Neural cell (in vitro differentiated cells): ENCODE data around the gene RALGPS2. TPM values are rescaled to one million over a fixed set of nuclear protein-coding genes. Genes with fewer than 3 reads are reported as not detected.

Experiments
- H2AFZ ChIP-seq: fragments of 200-600, 300-800 bp; sonication (generic), shearing (Covaris generic); 2 replicates; pipeline ENCODE4 v1.6.0; 2014; ENCODE audit warnings: low read depth, mild to moderate bottlenecking, antibody characterized with exemption, low read length, moderate library complexity
- H3F3A ChIP-seq: fragments of 200-600 bp; shearing (Covaris generic); 2 replicates; pipeline ENCODE4 v1.6.1; 2016; ENCODE audit warnings: mild to moderate bottlenecking, moderate library complexity, mixed read lengths, antibody characterized with exemption, low read length; ENCODE audit not compliant: insufficient read depth, poor library complexity, severe bottlenecking
- H3K27ac ChIP-seq: fragments of 200-600, 300-800 bp; sonication (generic), shearing (Covaris generic); 2 replicates; pipeline ENCODE4 v1.5.1; 2014; ENCODE audit warnings: mild to moderate bottlenecking, low read length, moderate library complexity
- H3K27me3 ChIP-seq: fragments of 300-800, 200-600 bp; sonication (generic), shearing (Covaris generic); 2 replicates; pipeline ENCODE4 v1.6.0; 2014; ENCODE audit warnings: mild to moderate bottlenecking, low read depth, low read length, moderate library complexity; ENCODE audit not compliant: insufficient read depth
- H3K36me3 ChIP-seq: fragments of 300-800, 200-600 bp; sonication (generic), shearing (Covaris generic); 2 replicates; pipeline ENCODE4 v1.5.1; 2014; ENCODE audit warnings: mild to moderate bottlenecking, antibody characterized with exemption, low read length, moderate library complexity; ENCODE audit not compliant: insufficient read depth
- H3K4me2 ChIP-seq: fragments of 300-800, 200-600 bp; sonication (generic), shearing (Covaris generic); 2 replicates; pipeline ENCODE4 v1.6.0; 2014; ENCODE audit warnings: mild to moderate bottlenecking, low read length
- H3K4me3 ChIP-seq: fragments of 300-800, 200-600 bp; sonication (generic), shearing (Covaris generic); 2 replicates; pipeline ENCODE4 v1.5.1; 2014; ENCODE audit warnings: mild to moderate bottlenecking, low read length, moderate library complexity
- H3K79me2 ChIP-seq: fragments of 200-600 bp; shearing (Covaris generic); replicated peaks from 2 replicates; pipeline ENCODE4 v1.6.0; 2014; ENCODE audit warnings: mild to moderate bottlenecking, low read length, moderate library complexity; ENCODE audit not compliant: insufficient read depth
- H3K9ac ChIP-seq: fragments of 300-800, 200-600 bp; sonication (generic), shearing (Covaris generic); 2 replicates; pipeline ENCODE4 v1.6.1; 2016; ENCODE audit warnings: mild to moderate bottlenecking, low read length, mixed read lengths
- H3K9me2 ChIP-seq: fragments of 200-600 bp; shearing (Covaris generic); 2 replicates; pipeline ENCODE4 v1.6.1; 2016; ENCODE audit warnings: mild to moderate bottlenecking, low read length, mixed read lengths; ENCODE audit not compliant: insufficient read depth
- H3K9me3 ChIP-seq: fragments of 200-600, 300-800 bp; sonication (generic), shearing (Covaris generic); 2 replicates; pipeline ENCODE4 v1.6.1; 2016; ENCODE audit warnings: mild to moderate bottlenecking, mixed run types, low read length, moderate library complexity, mixed read lengths
- H4K20me1 ChIP-seq: fragments of 200-600 bp; shearing (Covaris generic); 2 replicates; pipeline ENCODE4 v1.6.1; 2016; ENCODE audit warnings: mild to moderate bottlenecking, mixed run types; ENCODE audit not compliant: insufficient read depth
- EP300 ChIP-seq: fragments of 450-650 bp; conservative IDR thresholded peaks from 2 replicates; pipeline ENCODE4 v1.6.1; 2014; ENCODE audit warnings: antibody characterized with exemption, mild to moderate bottlenecking, moderate library complexity; ENCODE audit not compliant: poor library complexity, severe bottlenecking
- EZH2 ChIP-seq: fragments of 200-600, 300-800 bp; shearing (Covaris generic), sonication (generic); IDR thresholded peaks from 2 replicates; pipeline ENCODE4 v1.6.1; 2014; ENCODE audit warnings: antibody characterized with exemption, low read length, borderline replicate concordance, mild to moderate bottlenecking; ENCODE audit not compliant: insufficient read depth, poor library complexity, severe bottlenecking
- MXI1 ChIP-seq: fragments of 450-650 bp; conservative IDR thresholded peaks from 2 replicates; pipeline ENCODE4 v1.6.1; 2014; ENCODE audit warnings: antibody characterized with exemption, mild to moderate bottlenecking; ENCODE audit not compliant: poor library complexity, severe bottlenecking
- POLR2AphosphoS5 ChIP-seq: IDR thresholded peaks from 2 replicates; pipeline ENCODE4 v1.6.1; 2012
- RAD21 ChIP-seq: fragments of 450-650 bp; conservative IDR thresholded peaks from 2 replicates; pipeline ENCODE4 v1.6.1; 2014; ENCODE audit warnings: antibody characterized with exemption, mild to moderate bottlenecking, moderate library complexity
- SMC3 ChIP-seq: fragments of 450-650 bp; conservative IDR thresholded peaks from 2 replicates; pipeline ENCODE4 v1.6.1; 2014; ENCODE audit warnings: antibody characterized with exemption, mild to moderate bottlenecking, moderate library complexity; ENCODE audit not compliant: poor library complexity
- TAF1 ChIP-seq: IDR thresholded peaks from 2 replicates; pipeline ENCODE4 v1.6.1; 2012; ENCODE audit warnings: low read depth
- polyA plus RNA-seq: library from polyadenylated mRNA; depleted of rRNA; stranded (reverse); fragments of >200 nt; gene quantifications from 2 replicates; pipeline ENCODE4 v1.2.3, GENCODE V29; 2014
- TF ChIP-seq, protein P1 (sequence below): IDR thresholded peaks from 2 replicates; pipeline ENCODE4 v1.6.1; 2012; ENCODE audit warnings: borderline replicate concordance
- TF ChIP-seq, protein P2 (sequence below): fragments of 450-650 bp; IDR thresholded peaks from 2 replicates; pipeline ENCODE4 v1.5.1; 2014; ENCODE audit warnings: antibody characterized with exemption, mild to moderate bottlenecking, moderate library complexity; ENCODE audit not compliant: poor library complexity, severe bottlenecking

RALGPS2 gene
- polyA plus RNA-seq, 1 donor from 2014 or later, result 26.6 TPM

DNA sequence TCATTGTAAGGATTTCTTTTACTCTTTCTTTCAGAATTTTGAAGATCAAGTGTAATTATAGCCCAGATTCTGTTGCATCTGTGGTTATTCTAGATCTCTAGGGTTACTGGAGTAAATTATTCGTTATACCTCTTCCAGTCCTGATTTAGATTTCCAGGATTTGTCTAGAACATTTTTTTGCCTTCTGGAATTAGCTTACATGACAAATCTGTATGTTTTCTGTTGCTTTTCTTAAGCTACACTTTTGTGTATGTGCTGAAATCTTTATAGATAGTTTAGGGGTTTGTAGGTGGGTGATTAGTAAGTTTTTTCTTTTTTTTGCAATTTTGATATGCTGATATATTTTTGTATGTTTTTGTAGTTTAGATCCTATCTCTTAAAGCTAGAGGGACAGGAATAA, 13.7 kb downstream of the RALGPS2 start:
- peaks cover 3% of the 10 kb centered on the region for H3K9me3 ChIP-seq
- H3K79me2 ChIP-seq, result peaks cover 6% of the 10 kb centered on the region
- H3K4me3 ChIP-seq, result no peak overlapping the region
- TF ChIP-seq EP300, result no peak
- no peak for TF ChIP-seq EZH2
- TF ChIP-seq MXI1, result no peak
- TF ChIP-seq TAF1, result no peak
- TF ChIP-seq, protein P1, sequence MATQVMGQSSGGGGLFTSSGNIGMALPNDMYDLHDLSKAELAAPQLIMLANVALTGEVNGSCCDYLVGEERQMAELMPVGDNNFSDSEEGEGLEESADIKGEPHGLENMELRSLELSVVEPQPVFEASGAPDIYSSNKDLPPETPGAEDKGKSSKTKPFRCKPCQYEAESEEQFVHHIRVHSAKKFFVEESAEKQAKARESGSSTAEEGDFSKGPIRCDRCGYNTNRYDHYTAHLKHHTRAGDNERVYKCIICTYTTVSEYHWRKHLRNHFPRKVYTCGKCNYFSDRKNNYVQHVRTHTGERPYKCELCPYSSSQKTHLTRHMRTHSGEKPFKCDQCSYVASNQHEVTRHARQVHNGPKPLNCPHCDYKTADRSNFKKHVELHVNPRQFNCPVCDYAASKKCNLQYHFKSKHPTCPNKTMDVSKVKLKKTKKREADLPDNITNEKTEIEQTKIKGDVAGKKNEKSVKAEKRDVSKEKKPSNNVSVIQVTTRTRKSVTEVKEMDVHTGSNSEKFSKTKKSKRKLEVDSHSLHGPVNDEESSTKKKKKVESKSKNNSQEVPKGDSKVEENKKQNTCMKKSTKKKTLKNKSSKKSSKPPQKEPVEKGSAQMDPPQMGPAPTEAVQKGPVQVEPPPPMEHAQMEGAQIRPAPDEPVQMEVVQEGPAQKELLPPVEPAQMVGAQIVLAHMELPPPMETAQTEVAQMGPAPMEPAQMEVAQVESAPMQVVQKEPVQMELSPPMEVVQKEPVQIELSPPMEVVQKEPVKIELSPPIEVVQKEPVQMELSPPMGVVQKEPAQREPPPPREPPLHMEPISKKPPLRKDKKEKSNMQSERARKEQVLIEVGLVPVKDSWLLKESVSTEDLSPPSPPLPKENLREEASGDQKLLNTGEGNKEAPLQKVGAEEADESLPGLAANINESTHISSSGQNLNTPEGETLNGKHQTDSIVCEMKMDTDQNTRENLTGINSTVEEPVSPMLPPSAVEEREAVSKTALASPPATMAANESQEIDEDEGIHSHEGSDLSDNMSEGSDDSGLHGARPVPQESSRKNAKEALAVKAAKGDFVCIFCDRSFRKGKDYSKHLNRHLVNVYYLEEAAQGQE, result no peak
- TF ChIP-seq RAD21, result no peak
- no peak for TF ChIP-seq POLR2AphosphoS5
- no peak overlapping the region for H2AFZ ChIP-seq
- no peaks in the 10 kb centered on the region for H3K27me3 ChIP-seq
- H3K9ac ChIP-seq, result no peak overlapping the region
- peaks cover 9% of the 10 kb centered on the region for H3K36me3 ChIP-seq
- H3K27ac ChIP-seq, result no peak overlapping the region
- H4K20me1 ChIP-seq, result no peaks in the 10 kb centered on the region
- H3K4me2 ChIP-seq, result no peak overlapping the region
- no peaks in the 10 kb centered on the region for H3F3A ChIP-seq
- H3K9me2 ChIP-seq, result no peaks in the 10 kb centered on the region

DNA sequence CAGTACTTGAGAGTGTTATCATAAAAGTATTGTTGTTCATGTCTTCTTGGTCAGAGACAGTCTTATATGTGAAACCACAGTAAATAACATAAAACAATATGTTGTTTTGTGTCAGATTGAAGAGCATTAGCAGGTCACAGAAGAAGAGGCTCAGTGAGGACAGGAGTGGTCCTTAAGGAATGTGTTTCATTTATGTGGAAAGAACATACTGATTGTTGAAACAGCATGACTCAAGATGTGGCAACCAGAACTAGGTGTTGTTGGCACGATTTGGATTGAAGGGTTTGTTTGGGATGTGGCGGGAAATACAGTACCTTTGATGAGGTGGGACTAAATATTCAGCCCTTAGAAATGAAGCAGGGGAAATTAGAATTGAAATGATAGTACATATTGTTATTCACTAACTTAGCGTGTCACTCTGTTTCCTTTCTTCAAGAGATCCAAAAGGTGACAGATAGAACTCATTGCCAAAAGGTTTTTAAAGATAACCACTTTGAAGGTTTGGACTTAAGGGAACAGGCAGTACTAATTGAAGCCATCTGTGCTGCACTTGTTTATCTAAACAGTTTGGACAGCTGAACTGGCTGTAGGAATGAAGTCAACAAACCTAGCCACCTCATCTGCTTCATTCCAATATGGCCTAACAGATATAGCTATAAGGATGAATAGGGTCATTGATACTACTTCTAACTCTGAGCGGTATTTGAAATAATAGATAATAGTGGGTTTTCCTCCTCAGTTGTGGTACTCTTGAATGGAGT, 14.4 kb downstream of the RALGPS2 start:
- TF ChIP-seq, protein P2, sequence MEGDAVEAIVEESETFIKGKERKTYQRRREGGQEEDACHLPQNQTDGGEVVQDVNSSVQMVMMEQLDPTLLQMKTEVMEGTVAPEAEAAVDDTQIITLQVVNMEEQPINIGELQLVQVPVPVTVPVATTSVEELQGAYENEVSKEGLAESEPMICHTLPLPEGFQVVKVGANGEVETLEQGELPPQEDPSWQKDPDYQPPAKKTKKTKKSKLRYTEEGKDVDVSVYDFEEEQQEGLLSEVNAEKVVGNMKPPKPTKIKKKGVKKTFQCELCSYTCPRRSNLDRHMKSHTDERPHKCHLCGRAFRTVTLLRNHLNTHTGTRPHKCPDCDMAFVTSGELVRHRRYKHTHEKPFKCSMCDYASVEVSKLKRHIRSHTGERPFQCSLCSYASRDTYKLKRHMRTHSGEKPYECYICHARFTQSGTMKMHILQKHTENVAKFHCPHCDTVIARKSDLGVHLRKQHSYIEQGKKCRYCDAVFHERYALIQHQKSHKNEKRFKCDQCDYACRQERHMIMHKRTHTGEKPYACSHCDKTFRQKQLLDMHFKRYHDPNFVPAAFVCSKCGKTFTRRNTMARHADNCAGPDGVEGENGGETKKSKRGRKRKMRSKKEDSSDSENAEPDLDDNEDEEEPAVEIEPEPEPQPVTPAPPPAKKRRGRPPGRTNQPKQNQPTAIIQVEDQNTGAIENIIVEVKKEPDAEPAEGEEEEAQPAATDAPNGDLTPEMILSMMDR, result no peak
- Histone ChIP-seq H3K9me2 (no peaks in the 10 kb centered on the region), H3K4me3 (no peak overlapping the region), H2AFZ (no peak overlapping the region), H3K36me3 (peaks cover 9% of the 10 kb centered on the region), H3K79me2 (peaks cover 6% of the 10 kb centered on the region), H3F3A (no peaks in the 10 kb centered on the region), H3K27me3 (no peaks in the 10 kb centered on the region), H3K4me2 (no peak overlapping the region), H3K9ac (no peak overlapping the region), H3K9me3 (peaks cover 3% of the 10 kb centered on the region), H3K27ac (no peak overlapping the region), H4K20me1 (no peaks in the 10 kb centered on the region)

DNA sequence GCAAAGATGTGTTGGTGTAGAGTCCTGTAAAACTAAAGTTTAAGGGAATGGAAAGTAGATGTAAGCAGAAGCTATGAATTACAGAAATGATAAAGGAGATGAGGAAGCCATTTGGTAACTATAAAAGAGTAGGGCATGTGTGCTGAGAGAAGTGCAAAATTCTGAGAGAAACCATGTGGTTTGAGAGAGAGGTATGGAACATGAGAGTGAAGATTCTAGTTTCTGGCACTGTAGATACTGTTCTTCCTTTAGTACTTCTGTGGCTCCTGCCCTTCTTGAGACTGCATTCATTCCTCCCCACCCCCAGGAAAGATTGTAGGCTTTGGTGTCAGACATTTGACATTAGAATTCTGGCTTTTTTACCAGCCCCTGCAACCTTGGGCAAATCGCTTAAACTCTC, 15.4 kb downstream of the RALGPS2 start:
- TF ChIP-seq MXI1, result no peak
- TF ChIP-seq, protein P2, result no peak
- no peak for TF ChIP-seq EZH2
- no peak for TF ChIP-seq RAD21
- no peak for TF ChIP-seq TAF1
- no peak for TF ChIP-seq SMC3
- TF ChIP-seq POLR2AphosphoS5, result no peak
- TF ChIP-seq, protein P1, result no peak
- TF ChIP-seq EP300, result no peak
- Histone ChIP-seq H3K9ac (no peak overlapping the region), H3K27me3 (no peaks in the 10 kb centered on the region), H3K79me2 (peaks cover 6% of the 10 kb centered on the region), H3K4me2 (no peak overlapping the region), H3K9me3 (peaks cover 3% of the 10 kb centered on the region), H3K4me3 (no peak overlapping the region), H3K9me2 (no peaks in the 10 kb centered on the region), H3K27ac (no peak overlapping the region), H3K36me3 (peaks cover 9% of the 10 kb centered on the region), H4K20me1 (no peaks in the 10 kb centered on the region), H3F3A (no peaks in the 10 kb centered on the region), H2AFZ (no peak overlapping the region)
